GM19193 (cell line): ENCODE results near the gene PUM1.

Experiments
- POLR2A ChIP-seq: IDR thresholded peaks from 4 replicates; pipeline ENCODE4 v1.6.1; 2011; ENCODE audit not compliant: insufficient read depth, insufficient read length; ENCODE audit errors: extremely low read depth

PUM1 gene

GRCh38 chr1:30893776-30894507, 171.6 kb downstream of the PUM1 start:
- TF ChIP-seq POLR2A: no peak

GRCh38 chr1:30892671-30893073, 172.8 kb downstream of the PUM1 start:
- TF ChIP-seq POLR2A: no peak

- no peak for TF ChIP-seq POLR2A
Measured at GRCh38 chr1:30891227-30891552, 174.3 kb downstream of the PUM1 start.

- TF ChIP-seq POLR2A: no peak
Measured at GRCh38 chr1:30890502-30891226, 174.9 kb downstream of the PUM1 start.

GRCh38 chr1:30889511-30889910, 176.0 kb downstream of the PUM1 start:
- no peak for TF ChIP-seq POLR2A

GRCh38 chr1:30888975-30889374, 176.5 kb downstream of the PUM1 start:
- TF ChIP-seq POLR2A: no peak

- TF ChIP-seq POLR2A: no peak
Measured at GRCh38 chr1:30888391-30888790, 177.1 kb downstream of the PUM1 start.

GRCh38 chr1:30887485-30888315, 177.8 kb downstream of the PUM1 start:
- no peak for TF ChIP-seq POLR2A

GRCh38 chr1:30886710-30887428, 178.6 kb downstream of the PUM1 start:
- no peak for TF ChIP-seq POLR2A

GRCh38 chr1:30885570-30886522, 179.7 kb downstream of the PUM1 start:
- no peak for TF ChIP-seq POLR2A

GRCh38 chr1:30884723-30885122, 180.8 kb downstream of the PUM1 start:
- no peak for TF ChIP-seq POLR2A

- no peak for TF ChIP-seq POLR2A
Measured at GRCh38 chr1:30883389-30884172, 181.9 kb downstream of the PUM1 start.

GRCh38 chr1:30882678-30883388, 182.7 kb downstream of the PUM1 start:
- TF ChIP-seq POLR2A: no peak
